GM12878 (cell line): Measurements from ENCODE around the gene CARHSP1. TPM values are rescaled to one million over a fixed set of nuclear protein-coding genes. Genes with fewer than 3 reads are reported as not detected.
A peak's percentile ranks its signal among the peaks of the same experiment; 100 is the strongest.

Experiments used
- ASH2L ChIP-seq: fragments of 300-600, 200-600 bp; sonication (generic); IDR thresholded peaks from 2 replicates; pipeline ENCODE4 v1.6.1; 2017; ENCODE audit warnings: low read depth, mild to moderate bottlenecking, borderline replicate concordance
- CBFB ChIP-seq: IDR thresholded peaks from 2 replicates; pipeline ENCODE4 v1.6.1; 2016; ENCODE audit warnings: antibody characterized with exemption, low read depth
- EP300 ChIP-seq, 2 experiments: fragments of 150-350 bp in 1 of 2; IDR thresholded peaks; 2 replicates each; pipeline ENCODE4 v1.6.1; 2011 to 2012; ENCODE audit warnings: low read depth in 2 of 2, low read length in 2 of 2, borderline replicate concordance in 1 of 2, improper control_type of control experiment in 1 of 2, inconsistent platforms in 1 of 2; ENCODE audit not compliant: control insufficient read depth in 1 of 2
- GABPA ChIP-seq: IDR thresholded peaks from 2 replicates; pipeline ENCODE4 v1.6.1; 2014; ENCODE audit warnings: antibody characterized with exemption, low read depth, mild to moderate bottlenecking, inconsistent platforms
- JUNB ChIP-seq: IDR thresholded peaks from 2 replicates; pipeline ENCODE4 v1.6.1; 2016; ENCODE audit warnings: antibody characterized with exemption, mild to moderate bottlenecking
- JUND ChIP-seq: IDR thresholded peaks from 2 replicates; pipeline ENCODE4 v1.6.1; 2012; ENCODE audit warnings: low read depth, mild to moderate bottlenecking, low read length, improper control_type of control experiment, moderate library complexity
- MTA2 ChIP-seq: fragments of 450-650 bp; IDR thresholded peaks from 2 replicates; pipeline ENCODE4 v1.6.1; 2016; ENCODE audit warnings: low read depth, mild to moderate bottlenecking, moderate library complexity
- NBN ChIP-seq: fragments of 450-650 bp; IDR thresholded peaks from 2 replicates; pipeline ENCODE4 v1.6.1; 2016
- NFXL1 ChIP-seq: fragments of 450-650 bp; IDR thresholded peaks from 2 replicates; pipeline ENCODE4 v1.6.1; 2017; ENCODE audit warnings: antibody characterized with exemption, mild to moderate bottlenecking, borderline replicate concordance
- NFYA ChIP-seq: IDR thresholded peaks from 2 replicates; pipeline ENCODE4 v1.6.1; 2011; ENCODE audit warnings: low read depth, mild to moderate bottlenecking, low read length, improper control_type of control experiment, borderline replicate concordance
- NR2C1 ChIP-seq: fragments of 450-650 bp; IDR thresholded peaks from 2 replicates; pipeline ENCODE4 v1.6.1; 2017; ENCODE audit warnings: antibody characterized with exemption, mild to moderate bottlenecking, moderate library complexity
- NR2C2 ChIP-seq: IDR thresholded peaks from 2 replicates; pipeline ENCODE4 v1.6.1; 2011; ENCODE audit warnings: borderline replicate concordance, low read depth; ENCODE audit not compliant: control insufficient read depth, insufficient read length
- RAD51 ChIP-seq: fragments of 450-650 bp; IDR thresholded peaks from 2 replicates; pipeline ENCODE4 v1.6.1; 2016; ENCODE audit warnings: moderate library complexity, mild to moderate bottlenecking, inconsistent platforms
- RCOR1 ChIP-seq: conservative IDR thresholded peaks from 2 replicates; pipeline ENCODE4 v1.6.1; 2012; ENCODE audit warnings: low read depth, low read length, improper control_type of control experiment
- RUNX3 ChIP-seq: IDR thresholded peaks from 2 replicates; pipeline ENCODE4 v1.6.1; 2012; ENCODE audit warnings: low read length, inconsistent platforms
- SMARCA5 ChIP-seq: fragments of 450-650 bp; IDR thresholded peaks from 2 replicates; pipeline ENCODE4 v1.6.1; 2017; ENCODE audit warnings: mild to moderate bottlenecking
- SREBF1 ChIP-seq: IDR thresholded peaks from 2 replicates; pipeline ENCODE4 v1.6.1; 2012; ENCODE audit warnings: mild to moderate bottlenecking, low read length
- STAT1 ChIP-seq: fragments of 450-650 bp; conservative IDR thresholded peaks from 2 replicates; pipeline ENCODE4 v1.6.1; 2014; ENCODE audit warnings: antibody characterized with exemption, mild to moderate bottlenecking
- SUPT20H ChIP-seq: IDR thresholded peaks from 2 replicates; pipeline ENCODE4 v1.6.1; 2011; ENCODE audit warnings: low read depth, mild to moderate bottlenecking, low read length, moderate library complexity, borderline replicate concordance; ENCODE audit not compliant: control insufficient read depth
- TCF7 ChIP-seq: IDR thresholded peaks from 2 replicates; pipeline ENCODE4 v1.6.1; 2014; ENCODE audit warnings: antibody characterized with exemption, borderline replicate concordance
- YBX1 ChIP-seq: fragments of 450-650 bp; IDR thresholded peaks from 2 replicates; pipeline ENCODE4 v1.6.1; 2016; ENCODE audit warnings: antibody characterized with exemption
- YY1 ChIP-seq: IDR thresholded peaks from 2 replicates; pipeline ENCODE4 v1.6.1; 2011; ENCODE audit warnings: low read depth, mild to moderate bottlenecking, low read length
- ZNF207 ChIP-seq: fragments of 450-650 bp; IDR thresholded peaks from 2 replicates; pipeline ENCODE4 v1.6.1; 2014; ENCODE audit warnings: antibody characterized with exemption, mild to moderate bottlenecking, borderline replicate concordance
- ZNF274 ChIP-seq: IDR thresholded peaks from one replicate; pipeline ENCODE4 v1.8.0; 2011; ENCODE audit not compliant: insufficient read length, insufficient read depth
- ZNF384 ChIP-seq: IDR thresholded peaks from 2 replicates; pipeline ENCODE4 v1.6.1; 2012; ENCODE audit warnings: low read depth, mild to moderate bottlenecking, low read length, improper control_type of control experiment, borderline replicate concordance
- polyA plus RNA-seq, 11 experiments: library from polyadenylated mRNA; depleted of rRNA in 4 of 11; unstranded in 6 of 11; stranded (reverse) in 5 of 11; fragments of >200 nt; fragmentation: Nextera tagmentation in 4 of 11; fragmentation: Illumina TruSeq in 1 of 11; extraction: Ambion mirVana in 4 of 11; extraction: Trizol in 1 of 11; gene quantifications; 1 replicate in 1 of 11; 2 replicates in 10 of 11; pipeline versions ENCODE4 v1.2.1 to v1.2.3, GENCODE V29; 2011 to 2016; ENCODE audit warnings: inconsistent platforms in 2 of 11, missing spikeins in 2 of 11, low read depth in 1 of 11
- total RNA-seq, 4 experiments: library from RNA; depleted of rRNA in 3 of 4; stranded (reverse); fragments of >200 nt in 3 of 4; fragmentation: Illumina TruSeq in 1 of 4; extraction: Trizol in 1 of 4; gene quantifications; 2 replicates each; pipeline versions ENCODE4 v1.2.1 to v1.2.3, GENCODE V29; 2013 to 2021
- TF ChIP-seq, protein P1 (sequence below): fragments of 450-650 bp; IDR thresholded peaks from 2 replicates; pipeline ENCODE4 v1.6.1; 2017; ENCODE audit warnings: antibody characterized with exemption, mild to moderate bottlenecking, moderate library complexity
- TF ChIP-seq, protein P2 (sequence below): fragments of 450-650 bp; IDR thresholded peaks from 2 replicates; pipeline ENCODE4 v1.6.1; 2017; ENCODE audit warnings: borderline replicate concordance
- TF ChIP-seq, protein P3 (sequence below): fragments of 150-350 bp; IDR thresholded peaks from 2 replicates; pipeline ENCODE4 v1.6.1; 2014; ENCODE audit warnings: mild to moderate bottlenecking, low read depth, low read length

The CARHSP1 gene
- total and polyA plus RNA-seq, 10 of the 15 experiments (the other 5 are each of a cell fraction or from before 2014, with no cell fraction given): 5.5 to 112 (median 67.0) TPM

DNA sequence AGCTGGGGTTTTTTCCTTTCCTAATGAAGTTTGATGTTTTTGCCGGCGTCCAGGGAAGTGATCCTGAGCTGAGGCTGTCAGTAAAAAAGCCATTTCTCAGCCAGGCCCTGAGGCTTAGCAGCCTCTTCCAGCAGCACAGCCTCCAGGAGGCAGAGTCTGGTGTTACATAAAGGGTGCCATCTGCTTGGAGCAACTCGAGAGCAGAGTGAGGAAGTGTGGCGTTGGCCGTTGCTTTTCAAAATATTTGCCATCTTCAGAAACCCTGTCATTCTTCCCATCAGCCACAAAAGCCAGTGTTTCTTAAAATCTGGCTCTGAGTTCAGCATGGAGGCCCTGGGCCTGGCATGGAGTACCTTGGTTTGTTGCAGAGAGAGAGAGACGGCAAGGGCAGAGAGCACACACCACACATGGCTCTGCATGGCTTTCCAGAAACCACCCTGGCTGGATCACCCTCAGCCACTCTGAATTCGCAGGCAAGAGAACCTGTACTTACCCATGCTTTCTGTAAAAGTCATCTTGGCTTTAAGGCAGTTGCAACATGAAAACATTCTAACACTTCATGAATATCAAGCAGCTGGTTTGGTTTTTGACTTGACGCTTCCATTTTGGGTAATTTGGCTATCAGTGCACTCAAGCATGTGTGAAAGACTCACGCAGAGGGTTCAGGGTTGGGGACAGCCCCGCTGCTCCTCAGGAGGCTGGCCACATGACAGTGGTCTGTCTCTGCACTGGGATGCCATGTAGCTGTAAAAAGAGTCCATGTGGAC lies 50.1 kb downstream of the CARHSP1 start (continued):
- TF ChIP-seq RUNX3 (peak; percentile 62), TCF7 (no peak), SREBF1 (no peak), NFXL1 (no peak), ZNF384 (no peak), ZNF207 (no peak), RAD51 (peak; percentile 83), SMARCA5 (peak; percentile 71; the same call in 1 of the 2 replicates), MTA2 (peak; percentile 60; the same call in 1 of the 2 replicates), SUPT20H (no peak), JUNB (no peak), RCOR1 (0 out of 2 replicates have a peak, but pooled peaks have one; percentile 53), GABPA (no peak), NR2C2 (no peak), NFYA (no peak), JUND (no peak), YY1 (no peak; the same call in none of the 2 replicates), CBFB (no peak), NR2C1 (no peak), ZNF274 (no peak), EP300 (IDR thresholded peaks at IDR 0.05; ENCODE audit: borderline replicate concordance in 1 of 2, control insufficient read depth in 1 of 2, low read depth in 2 of 2, low read length in 2 of 2) (peak; percentile 51 to 68; a peak in 1 of 4 replicates), YBX1 (no peak), STAT1 (no peak), ASH2L (no peak), NBN (no peak; the same call in 1 of the 2 replicates)
- TF ChIP-seq, protein P1, sequence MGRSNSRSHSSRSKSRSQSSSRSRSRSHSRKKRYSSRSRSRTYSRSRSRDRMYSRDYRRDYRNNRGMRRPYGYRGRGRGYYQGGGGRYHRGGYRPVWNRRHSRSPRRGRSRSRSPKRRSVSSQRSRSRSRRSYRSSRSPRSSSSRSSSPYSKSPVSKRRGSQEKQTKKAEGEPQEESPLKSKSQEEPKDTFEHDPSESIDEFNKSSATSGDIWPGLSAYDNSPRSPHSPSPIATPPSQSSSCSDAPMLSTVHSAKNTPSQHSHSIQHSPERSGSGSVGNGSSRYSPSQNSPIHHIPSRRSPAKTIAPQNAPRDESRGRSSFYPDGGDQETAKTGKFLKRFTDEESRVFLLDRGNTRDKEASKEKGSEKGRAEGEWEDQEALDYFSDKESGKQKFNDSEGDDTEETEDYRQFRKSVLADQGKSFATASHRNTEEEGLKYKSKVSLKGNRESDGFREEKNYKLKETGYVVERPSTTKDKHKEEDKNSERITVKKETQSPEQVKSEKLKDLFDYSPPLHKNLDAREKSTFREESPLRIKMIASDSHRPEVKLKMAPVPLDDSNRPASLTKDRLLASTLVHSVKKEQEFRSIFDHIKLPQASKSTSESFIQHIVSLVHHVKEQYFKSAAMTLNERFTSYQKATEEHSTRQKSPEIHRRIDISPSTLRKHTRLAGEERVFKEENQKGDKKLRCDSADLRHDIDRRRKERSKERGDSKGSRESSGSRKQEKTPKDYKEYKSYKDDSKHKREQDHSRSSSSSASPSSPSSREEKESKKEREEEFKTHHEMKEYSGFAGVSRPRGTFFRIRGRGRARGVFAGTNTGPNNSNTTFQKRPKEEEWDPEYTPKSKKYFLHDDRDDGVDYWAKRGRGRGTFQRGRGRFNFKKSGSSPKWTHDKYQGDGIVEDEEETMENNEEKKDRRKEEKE: no peak
- TF ChIP-seq, protein P2, sequence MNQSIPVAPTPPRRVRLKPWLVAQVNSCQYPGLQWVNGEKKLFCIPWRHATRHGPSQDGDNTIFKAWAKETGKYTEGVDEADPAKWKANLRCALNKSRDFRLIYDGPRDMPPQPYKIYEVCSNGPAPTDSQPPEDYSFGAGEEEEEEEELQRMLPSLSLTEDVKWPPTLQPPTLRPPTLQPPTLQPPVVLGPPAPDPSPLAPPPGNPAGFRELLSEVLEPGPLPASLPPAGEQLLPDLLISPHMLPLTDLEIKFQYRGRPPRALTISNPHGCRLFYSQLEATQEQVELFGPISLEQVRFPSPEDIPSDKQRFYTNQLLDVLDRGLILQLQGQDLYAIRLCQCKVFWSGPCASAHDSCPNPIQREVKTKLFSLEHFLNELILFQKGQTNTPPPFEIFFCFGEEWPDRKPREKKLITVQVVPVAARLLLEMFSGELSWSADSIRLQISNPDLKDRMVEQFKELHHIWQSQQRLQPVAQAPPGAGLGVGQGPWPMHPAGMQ: no peak
- TF ChIP-seq, protein P3, sequence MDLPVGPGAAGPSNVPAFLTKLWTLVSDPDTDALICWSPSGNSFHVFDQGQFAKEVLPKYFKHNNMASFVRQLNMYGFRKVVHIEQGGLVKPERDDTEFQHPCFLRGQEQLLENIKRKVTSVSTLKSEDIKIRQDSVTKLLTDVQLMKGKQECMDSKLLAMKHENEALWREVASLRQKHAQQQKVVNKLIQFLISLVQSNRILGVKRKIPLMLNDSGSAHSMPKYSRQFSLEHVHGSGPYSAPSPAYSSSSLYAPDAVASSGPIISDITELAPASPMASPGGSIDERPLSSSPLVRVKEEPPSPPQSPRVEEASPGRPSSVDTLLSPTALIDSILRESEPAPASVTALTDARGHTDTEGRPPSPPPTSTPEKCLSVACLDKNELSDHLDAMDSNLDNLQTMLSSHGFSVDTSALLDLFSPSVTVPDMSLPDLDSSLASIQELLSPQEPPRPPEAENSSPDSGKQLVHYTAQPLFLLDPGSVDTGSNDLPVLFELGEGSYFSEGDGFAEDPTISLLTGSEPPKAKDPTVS: no peak
